GM21367 (cell line): Measurements from ENCODE around the gene FGFBP1.
"Not testable (repeated sequence)": the region's sequence is repeated elsewhere in the genome, so short reads cannot be mapped to it uniquely, and the experiment has no call there.

ENCODE experiments used
- ATAC-seq: cut with Tn5 transposase; IDR thresholded peaks from one replicate; pipeline ENCODE4 v1.9.1; 2021; ENCODE audit not compliant: unreplicated experiment

FGFBP1 gene

GRCh38 chr4:15947684-15948083, 9.1 kb upstream of the FGFBP1 start:
- ATAC-seq: no peak

- no peak for ATAC-seq
Observed at GRCh38 chr4:15945516-15945915, 7.0 kb upstream of the FGFBP1 start.

GRCh38 chr4:15944895-15945294, 6.4 kb upstream of the FGFBP1 start:
- no peak for ATAC-seq

GRCh38 chr4:15942283-15942682, 3.7 kb upstream of the FGFBP1 start:
- ATAC-seq: no peak

- ATAC-seq: no peak
Observed at GRCh38 chr4:15938182-15938581, 358 bp downstream of the FGFBP1 start.

DNA sequence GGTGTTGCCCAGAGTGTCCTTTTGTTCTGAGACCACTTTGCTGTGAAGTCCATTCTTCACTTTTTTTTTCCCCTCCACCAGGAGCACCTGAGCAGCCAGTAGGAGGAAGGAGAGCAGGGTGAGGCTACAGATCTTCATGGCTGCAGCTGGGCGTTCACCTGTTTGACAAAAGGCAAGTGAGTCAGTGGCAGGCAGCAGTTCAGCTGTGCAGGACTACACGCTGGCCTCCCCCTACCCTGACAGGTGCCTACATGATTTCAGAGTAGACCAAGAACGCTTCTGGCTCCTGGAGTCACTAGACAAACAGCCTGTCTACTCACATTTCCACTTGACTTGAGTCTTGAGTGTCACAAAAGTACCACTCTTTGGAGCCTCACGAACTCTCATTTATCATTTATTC, 2.0 kb downstream of the FGFBP1 start:
- ATAC-seq: no peak

DNA sequence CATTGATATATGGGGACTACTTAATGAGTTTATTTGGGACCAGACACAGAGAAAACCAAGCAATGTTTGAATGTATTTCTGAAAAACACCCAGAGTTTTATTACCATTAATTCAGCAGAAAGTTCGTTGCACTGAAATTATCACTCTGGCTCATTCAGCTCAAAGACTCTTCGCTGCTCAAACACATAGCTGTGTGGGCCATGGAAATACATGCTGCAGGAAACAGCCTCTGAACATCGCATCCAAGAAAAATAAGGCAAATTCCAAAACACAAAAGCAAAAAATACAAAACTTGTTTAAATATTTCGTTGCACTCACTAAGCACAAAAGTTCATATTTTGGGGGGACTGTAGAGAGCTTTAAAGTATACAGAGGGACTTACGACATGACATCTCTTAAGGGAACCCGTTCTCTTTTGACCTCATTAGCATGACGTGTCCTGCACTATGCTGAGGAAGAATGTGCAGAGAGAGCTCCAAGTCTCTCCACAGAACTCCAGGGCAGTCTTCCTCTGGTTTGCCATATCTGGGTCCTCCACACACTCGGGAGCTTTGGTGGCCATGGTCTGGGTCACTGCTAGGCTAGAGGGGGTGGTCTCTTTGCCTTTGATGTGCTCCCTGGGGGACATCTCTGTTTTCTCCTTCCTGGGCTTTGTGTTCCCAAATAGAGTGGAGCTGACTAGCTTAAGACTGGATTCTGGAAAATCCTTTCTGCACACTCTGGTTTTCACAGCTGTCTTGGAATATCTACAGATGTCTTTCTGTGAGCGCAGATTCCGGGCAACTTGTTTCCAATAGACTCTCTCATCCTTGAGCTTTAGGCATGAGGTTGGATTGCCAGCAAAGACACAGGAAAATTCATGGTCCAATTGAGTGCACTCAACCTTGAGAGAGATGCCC, 2.8 kb downstream of the FGFBP1 start:
- no peak for ATAC-seq

GRCh38 chr4:15934259-15934658, 4.3 kb downstream of the FGFBP1 start:
- ATAC-seq: no peak

GRCh38 chr4:15931451-15932210, 6.9 kb downstream of the FGFBP1 start:
- no peak for ATAC-seq

- no peak for ATAC-seq
Observed at GRCh38 chr4:15930314-15930713, 8.2 kb downstream of the FGFBP1 start.

DNA sequence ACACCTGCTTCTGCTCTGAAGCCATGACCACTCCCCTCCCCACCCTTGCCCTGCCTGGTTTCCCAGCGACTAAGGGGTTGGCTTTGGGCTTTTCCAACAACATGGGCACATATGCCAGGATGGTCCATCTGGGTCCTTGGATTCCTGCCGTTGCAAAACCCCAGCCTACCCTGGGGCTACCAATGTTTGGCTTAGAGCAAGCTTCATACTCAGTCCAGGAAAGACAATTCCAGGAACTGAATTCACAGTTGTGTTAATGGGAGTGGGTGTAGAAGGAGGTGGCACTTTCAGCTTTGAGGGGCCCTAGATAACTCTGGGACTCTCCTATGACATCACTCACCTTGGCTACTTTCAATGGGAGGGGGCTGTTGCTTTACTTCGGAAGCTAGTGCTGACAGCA, 9.0 kb downstream of the FGFBP1 start:
- no peak for ATAC-seq

GRCh38 chr4:15928883-15929282, 9.7 kb downstream of the FGFBP1 start:
- ATAC-seq: no peak

- no peak for ATAC-seq
Observed at GRCh38 chr4:15926486-15926885, 12.1 kb downstream of the FGFBP1 start.

DNA sequence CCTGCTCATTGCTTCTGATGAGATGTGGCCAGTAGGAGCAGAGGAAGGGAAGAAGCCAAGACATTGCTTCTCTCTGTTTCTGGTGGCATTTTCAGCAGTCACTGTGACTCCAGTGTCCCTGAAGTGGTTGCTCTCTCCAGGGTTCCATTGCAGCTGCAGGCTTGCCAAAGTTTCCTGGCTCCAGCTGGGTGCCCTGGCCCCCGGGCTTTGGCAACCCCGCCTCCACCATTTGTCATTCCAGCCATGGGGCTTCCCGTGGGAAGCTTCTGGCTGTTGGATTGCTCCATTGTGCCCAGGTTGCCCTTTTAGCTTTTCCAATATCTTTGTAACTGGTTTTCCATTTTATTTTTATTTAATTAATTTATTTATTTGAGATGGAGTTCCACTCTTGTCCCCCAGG, 12.7 kb downstream of the FGFBP1 start:
- ATAC-seq: no peak

DNA sequence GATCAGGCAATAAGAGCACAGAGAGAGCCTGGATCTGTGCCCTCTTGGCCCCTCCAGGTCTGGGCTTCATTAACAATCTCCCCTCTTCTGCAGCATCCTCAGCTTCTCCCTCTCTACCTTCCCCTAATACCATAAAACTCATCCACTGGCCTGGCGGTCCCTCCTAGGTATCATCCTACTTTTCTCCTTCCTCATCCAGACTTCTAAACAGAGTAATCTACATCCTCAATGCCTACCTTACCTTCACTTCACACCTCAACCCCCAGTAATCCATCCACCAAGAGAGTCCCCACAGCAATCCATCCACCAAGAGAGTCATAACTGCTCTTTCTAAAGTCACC, 17.0 kb downstream of the FGFBP1 start:
- no peak for ATAC-seq

GRCh38 chr4:15920723-15921591, 17.6 kb downstream of the FGFBP1 start:
- ATAC-seq: no peak

- ATAC-seq: no peak
Observed at GRCh38 chr4:15918484-15919129, 19.9 kb downstream of the FGFBP1 start.

- no peak for ATAC-seq
Observed at GRCh38 chr4:15917297-15917696, 21.2 kb downstream of the FGFBP1 start.

DNA sequence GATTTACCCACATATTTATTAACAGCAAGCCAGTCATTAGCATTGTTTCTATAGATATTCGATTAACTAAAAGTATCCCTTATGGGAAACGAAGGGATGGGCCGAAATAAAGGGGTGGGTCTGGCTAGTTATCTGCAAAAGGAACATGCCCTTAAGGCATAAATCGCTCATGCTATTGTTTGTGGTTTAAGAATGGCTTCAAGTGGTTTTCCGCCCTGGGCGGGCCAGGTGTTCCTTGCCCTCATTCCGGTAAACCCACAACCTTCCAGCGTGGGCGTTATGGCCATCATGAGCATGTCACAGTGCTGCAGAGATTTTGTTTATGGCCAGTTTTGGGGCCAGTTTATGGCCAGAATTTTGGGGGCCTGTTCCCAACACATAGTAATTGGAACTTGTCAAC, 22.2 kb downstream of the FGFBP1 start:
- ATAC-seq: not testable (repeated sequence)

DNA sequence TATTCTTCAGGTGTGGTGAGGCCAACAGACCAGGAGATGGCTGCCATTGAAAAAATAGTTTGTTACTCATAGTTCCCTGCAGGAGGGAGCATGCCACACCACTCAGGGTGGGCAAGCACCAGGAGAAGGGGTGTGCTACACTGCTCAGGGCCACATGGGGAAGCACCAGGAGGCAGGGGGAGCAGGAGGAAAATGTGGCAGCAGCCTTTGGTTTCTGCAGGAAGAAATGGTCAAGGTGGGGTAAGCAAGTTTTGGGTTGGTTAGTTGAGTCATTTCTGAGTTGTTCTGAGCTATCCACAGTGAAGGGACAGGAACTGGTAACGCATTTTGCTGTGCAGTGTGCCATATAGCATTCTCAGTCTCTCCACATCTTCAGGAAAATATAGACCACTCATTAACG, 23.8 kb downstream of the FGFBP1 start:
- no peak for ATAC-seq

DNA sequence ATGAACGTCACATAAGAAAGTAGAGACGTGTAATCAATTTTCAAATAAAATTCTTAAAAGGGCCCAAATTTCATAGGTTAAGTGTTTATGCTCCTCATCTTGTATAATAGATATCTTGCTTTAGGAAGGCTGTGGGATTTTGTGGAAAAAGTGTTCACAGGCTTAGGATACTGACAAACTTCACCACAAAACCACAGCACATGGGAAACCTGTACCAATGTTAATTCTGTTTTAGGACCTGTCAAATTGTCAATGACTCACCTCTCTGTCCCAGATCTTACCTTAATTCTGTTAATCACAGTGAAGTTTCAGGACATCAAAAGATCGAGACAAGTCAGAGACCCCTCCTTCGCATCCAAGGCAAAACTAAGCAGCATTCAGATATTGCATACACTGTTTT, 24.2 kb downstream of the FGFBP1 start:
- ATAC-seq: no peak
